ENCODE data around the gene FCHSD2.

DNA sequence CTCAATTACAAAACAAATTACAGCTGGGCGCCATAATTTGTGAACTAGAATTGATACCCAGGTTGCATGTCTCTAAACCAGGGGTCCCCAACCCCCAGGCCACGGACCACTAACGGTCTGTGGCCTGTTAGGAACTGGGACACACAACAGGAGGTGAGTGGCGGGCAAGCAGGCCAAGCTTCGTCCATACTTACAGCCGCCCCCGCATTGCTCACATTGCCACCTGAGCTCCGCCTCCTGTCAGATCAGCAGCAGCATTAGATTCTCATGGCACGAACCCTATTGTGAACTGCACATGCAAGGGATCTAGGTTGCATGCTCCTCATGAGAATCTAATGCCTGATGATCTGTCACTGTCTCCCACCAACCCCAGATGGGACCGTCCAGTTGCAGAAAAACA lies 12.9 kb downstream of the FCHSD2 start:
- TF ChIP-seq, protein P1, sequence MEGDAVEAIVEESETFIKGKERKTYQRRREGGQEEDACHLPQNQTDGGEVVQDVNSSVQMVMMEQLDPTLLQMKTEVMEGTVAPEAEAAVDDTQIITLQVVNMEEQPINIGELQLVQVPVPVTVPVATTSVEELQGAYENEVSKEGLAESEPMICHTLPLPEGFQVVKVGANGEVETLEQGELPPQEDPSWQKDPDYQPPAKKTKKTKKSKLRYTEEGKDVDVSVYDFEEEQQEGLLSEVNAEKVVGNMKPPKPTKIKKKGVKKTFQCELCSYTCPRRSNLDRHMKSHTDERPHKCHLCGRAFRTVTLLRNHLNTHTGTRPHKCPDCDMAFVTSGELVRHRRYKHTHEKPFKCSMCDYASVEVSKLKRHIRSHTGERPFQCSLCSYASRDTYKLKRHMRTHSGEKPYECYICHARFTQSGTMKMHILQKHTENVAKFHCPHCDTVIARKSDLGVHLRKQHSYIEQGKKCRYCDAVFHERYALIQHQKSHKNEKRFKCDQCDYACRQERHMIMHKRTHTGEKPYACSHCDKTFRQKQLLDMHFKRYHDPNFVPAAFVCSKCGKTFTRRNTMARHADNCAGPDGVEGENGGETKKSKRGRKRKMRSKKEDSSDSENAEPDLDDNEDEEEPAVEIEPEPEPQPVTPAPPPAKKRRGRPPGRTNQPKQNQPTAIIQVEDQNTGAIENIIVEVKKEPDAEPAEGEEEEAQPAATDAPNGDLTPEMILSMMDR (IDR thresholded peaks at IDR 0.05) = no peak
- no peak for TF ChIP-seq POLR2A (IDR thresholded peaks at IDR 0.05)

Data from lower leg skin (tissue), 3 donors.